Activated CD8-positive, alpha-beta memory T cell treated with anti-CD3 and anti-CD28 coated beads for 48 hours (primary cell): Measurements from ENCODE around the gene ZFPM1.
"Not testable (repeated sequence)": the region's sequence is repeated elsewhere in the genome, so short reads cannot be mapped to it uniquely, and the experiment has no call there.

Experiments used
- DNase-seq, 3 experiments: peaks; one replicate each; pipeline ENCODE4 v3.0.0-alpha.2; 2020; ENCODE audit warnings: low read depth in 2 of 3, low spot score in 2 of 3

Gene ZFPM1

GRCh38 chr16:88511060-88511459 is 58.0 kb downstream of the ZFPM1 start:
- no peak for DNase-seq

- DNase-seq: no peak
Measured at GRCh38 chr16:88511906-88512305, 58.8 kb downstream of the ZFPM1 start.

- DNase-seq: no peak
Measured at GRCh38 chr16:88512728-88513696, 59.9 kb downstream of the ZFPM1 start.

GRCh38 chr16:88514070-88514469 is 61.0 kb downstream of the ZFPM1 start:
- no peak for DNase-seq

GRCh38 chr16:88514526-88515232 is 61.6 kb downstream of the ZFPM1 start:
- DNase-seq: no peak

- DNase-seq: no peak
Measured at GRCh38 chr16:88515371-88515770, 62.3 kb downstream of the ZFPM1 start.

- no peak for DNase-seq
Measured at GRCh38 chr16:88515925-88516594, 63.0 kb downstream of the ZFPM1 start.

GRCh38 chr16:88516601-88517061 is 63.6 kb downstream of the ZFPM1 start:
- no peak for DNase-seq

GRCh38 chr16:88517208-88517774 is 64.2 kb downstream of the ZFPM1 start:
- DNase-seq: not testable (repeated sequence)

GRCh38 chr16:88518411-88519111 is 65.5 kb downstream of the ZFPM1 start:
- DNase-seq: not testable (repeated sequence)

GRCh38 chr16:88519240-88519639 is 66.2 kb downstream of the ZFPM1 start:
- no peak for DNase-seq

- no peak for DNase-seq
Measured at GRCh38 chr16:88519938-88520653, 67.0 kb downstream of the ZFPM1 start.

GRCh38 chr16:88521674-88522073 is 68.6 kb downstream of the ZFPM1 start:
- no peak for DNase-seq

- no peak for DNase-seq
Measured at GRCh38 chr16:88522276-88522949, 69.3 kb downstream of the ZFPM1 start.

- DNase-seq: no peak
Measured at GRCh38 chr16:88523309-88524161, 70.5 kb downstream of the ZFPM1 start.

GRCh38 chr16:88524274-88524972 is 71.3 kb downstream of the ZFPM1 start:
- DNase-seq: no peak

- DNase-seq: no peak
Measured at GRCh38 chr16:88524973-88525662, 72.0 kb downstream of the ZFPM1 start.
